HG03095 (cell line): Measurements from ENCODE around the gene MOGAT3.

Experiments used
- ATAC-seq: cut with Tn5 transposase; IDR thresholded peaks from one replicate; pipeline ENCODE4 v1.9.1; 2021; ENCODE audit warnings: moderate library complexity; ENCODE audit not compliant: unreplicated experiment

MOGAT3 gene

DNA sequence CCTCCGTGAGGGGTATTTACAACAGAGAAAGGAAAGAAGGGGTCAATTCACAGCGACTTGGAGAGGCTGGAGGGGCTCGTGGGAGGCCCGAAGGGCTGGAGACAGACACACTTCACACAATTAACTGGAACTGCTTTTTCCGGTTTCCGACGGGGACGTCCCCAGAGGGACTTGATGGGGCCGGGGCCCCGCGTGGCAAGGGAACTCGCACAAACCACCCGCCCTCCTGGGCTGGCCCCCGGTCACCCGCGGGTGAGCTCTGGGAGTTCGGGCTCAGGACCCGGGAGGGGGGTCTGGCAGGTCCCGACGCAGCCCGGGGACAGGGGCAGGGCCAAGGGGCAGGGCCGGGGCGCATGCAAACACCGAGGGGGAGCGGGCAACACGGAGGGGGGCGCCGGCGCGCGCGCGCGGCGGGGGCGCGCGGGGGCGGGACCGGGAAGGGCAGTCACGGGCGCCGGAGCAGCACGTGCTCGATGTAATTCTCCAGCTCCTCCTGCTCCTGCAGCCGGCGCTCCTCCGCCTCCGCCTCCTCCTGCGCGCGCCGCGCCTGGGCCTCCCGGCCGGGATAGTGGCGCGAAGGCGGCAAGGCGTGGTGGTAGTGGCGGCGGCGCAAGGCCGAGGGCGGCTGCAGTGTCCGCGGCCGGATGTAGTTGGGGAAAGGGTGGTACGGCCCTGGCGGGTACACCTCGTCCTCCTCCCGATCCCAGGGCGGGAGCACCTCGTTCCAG is 38.1 kb downstream of the MOGAT3 start:
- ATAC-seq, result no peak

DNA sequence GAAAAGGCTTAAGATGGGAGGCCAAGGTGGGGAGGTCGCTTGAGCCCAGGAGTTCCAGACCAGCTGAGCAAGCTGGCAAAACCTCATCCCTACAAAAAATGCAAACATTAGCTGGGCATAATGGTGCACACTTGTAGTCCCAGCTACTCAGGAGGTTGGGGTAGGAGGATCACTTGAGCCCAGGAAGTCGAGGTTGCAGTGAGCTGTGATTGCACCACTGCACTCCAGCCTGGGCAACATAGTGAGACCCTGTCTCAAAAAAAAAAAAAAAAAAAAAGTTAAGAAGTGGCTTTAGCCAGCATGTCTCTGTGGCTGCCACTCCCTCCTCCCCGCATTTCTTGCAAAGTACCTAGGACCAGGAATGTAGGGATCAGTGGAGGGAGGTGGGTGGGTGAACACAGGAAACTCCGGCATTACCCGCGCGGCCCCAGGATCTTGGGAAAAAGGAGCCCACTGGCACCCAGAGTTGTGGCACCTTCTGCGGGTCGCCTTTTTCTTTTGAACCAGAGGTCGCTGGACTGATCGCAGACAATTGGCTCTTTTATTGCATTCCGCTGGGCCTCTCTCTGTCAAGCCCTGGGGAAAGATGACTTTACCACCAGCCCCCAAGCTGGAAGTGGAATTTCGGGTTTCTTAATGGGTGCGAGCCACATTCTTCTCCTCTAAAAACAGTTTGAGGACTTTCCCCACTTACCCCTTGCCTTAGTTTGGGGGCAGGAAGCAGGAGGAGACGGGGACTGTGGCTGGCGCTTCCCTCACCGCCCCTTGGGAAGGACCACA is 39.0 kb downstream of the MOGAT3 start:
- no peak for ATAC-seq

DNA sequence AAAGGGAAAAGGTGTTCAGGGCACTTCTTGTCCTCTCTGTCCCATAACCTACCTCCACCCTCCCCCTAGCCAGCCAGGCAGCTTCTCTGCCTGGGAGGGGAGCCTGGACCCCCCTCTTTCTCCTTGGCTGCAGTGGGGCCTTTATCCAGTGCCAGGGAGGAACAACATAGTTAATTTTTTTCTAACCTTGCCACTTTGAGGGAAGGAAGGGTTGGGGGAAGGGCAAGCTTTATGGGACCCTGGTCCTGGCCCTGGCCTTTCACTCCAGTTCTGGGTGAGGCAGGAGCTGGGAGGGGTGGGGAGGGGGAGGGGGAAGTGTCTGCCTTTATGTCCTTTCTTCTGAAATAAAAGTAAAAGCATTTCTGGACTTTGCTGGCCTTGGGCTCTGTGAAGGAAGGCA is 39.9 kb downstream of the MOGAT3 start:
- ATAC-seq, result no peak

DNA sequence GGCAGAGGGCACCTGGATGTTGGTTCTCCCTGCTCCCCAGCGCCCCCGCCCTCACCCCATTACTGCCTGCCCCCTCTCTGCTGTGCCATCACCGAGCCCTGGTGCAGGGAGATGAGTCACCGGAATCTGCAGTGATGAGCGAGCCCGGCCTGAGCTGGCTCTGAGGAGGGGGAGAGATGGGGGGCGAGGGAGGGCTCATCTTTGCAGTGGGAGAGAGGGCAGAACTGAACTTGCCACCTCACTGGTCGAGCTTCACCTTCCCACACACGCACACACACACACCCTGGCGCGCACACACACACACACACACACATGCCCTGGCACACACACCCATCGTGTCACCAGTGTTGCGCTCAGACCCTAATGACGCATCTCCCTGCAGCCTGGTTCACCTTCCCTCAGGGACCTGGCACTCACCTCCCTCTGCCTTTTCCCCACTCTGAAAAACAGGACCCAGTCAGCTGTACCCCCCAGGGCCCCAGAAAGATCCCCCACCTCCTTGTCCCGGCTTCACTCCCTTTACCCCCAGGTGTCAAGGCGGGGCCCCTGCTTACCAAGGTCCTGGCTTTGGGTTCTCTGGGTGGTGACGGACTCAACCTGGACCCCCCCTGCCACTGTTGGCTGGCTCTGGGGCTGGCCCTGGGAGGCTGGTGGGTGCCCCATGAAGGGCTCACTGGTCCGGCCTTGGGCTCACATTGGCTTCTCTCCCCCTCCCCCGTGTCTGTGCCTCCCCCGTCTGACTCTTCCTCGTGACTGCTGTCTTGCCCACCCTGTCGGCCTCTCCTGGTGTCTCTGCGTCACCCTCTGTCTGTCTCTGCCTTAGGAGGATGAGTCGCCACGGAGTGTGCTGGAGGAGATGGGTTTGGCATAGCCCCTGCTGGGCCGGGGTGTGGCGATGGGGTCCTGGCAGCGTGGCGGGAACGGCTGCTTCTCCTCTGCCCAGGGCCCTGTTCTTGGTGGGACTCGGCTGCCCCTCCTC is 40.9 kb downstream of the MOGAT3 start:
- no peak for ATAC-seq

DNA sequence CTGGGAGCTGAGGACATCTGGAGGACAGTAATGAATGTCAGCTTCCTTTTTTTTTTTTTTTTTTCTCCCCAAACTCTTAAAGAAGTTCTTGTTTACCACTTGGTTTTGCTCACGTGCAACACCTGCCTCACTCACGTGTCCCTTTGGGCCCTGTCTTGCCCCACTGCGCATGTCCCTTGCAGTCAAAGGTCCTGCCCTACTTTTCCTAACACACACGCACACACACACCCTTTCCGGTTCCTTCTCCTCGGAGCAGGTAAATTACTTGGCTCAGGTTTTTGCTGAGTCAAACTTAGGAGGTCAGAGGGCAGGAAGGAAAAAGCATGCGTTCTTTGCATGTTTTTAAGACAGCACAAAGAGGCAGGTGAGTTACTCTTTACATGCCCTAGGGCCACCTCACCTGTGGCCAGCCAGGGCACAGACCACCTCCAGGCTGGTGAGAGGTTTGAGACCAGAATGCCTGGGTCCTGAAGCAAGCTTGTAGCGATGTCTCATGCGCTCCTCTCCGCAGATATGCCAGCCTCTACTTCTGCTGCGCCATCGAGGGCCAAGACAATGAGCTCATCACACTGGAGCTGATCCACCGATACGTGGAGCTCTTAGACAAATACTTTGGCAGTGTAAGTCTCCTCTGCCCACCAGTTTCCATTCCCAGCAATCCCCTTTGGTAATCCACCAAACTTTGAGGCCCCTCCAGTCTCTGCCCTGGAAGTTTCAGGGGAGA is 43.8 kb downstream of the MOGAT3 start:
- ATAC-seq, result no peak

DNA sequence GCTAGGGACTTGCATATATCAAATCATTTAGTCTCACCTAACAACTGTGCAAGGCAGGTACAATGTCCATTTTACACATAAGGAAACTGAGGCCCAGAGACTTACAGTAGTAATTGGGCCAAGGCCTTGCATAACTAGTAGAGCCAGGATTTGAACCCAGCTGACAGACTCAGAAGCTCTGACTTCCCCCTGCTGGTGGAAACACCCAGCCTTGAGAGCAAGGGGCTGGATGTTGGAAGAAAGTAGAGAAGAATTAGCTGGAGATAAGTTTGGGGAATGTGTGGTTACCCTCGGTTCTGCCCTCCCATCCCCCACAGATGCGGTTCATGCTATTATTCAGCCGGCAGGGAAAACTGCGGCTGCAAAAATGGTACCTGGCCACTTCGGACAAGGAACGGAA is 44.6 kb downstream of the MOGAT3 start:
- no peak for ATAC-seq

DNA sequence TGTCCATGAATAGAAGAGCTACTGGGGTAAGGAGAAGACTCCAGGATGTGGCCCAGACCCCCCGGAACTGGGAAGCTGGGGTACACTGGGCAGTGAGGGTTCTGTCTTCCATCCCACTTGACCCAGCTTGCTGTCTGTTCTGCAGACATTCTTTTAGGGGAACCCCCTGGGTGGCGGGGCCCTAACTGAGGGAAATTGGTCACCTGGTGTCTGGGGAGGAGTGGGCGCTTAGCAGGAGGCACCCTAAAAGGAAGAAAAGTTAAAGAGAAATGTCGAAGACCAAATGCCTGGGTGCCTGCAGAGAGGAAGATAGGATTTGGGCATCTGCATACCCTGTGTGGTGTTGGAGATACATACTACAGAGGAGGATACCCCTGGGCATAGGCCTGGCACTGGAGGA is 45.5 kb downstream of the MOGAT3 start:
- no peak for ATAC-seq

DNA sequence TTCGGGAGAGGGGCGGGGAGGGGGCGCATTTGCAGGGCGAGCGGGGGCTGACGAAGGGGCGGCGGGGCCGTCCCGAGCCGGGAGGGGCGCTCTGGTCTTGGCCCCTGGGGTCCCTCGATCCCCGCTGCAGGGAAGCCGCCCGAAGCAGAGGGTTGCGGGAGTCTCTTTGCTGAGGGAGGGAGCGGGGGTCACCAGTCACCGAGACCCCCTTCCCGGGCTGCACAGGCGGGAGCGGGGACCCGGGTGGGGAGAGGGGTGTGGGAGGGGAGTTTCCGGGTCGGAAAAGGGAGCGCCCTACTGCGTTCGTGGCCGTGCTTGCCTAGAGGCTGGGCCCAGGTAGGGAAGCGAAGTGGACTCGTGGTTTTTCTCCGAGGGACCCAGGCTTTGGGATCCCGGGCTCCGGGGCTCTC is 46.1 kb downstream of the MOGAT3 start:
- no peak for ATAC-seq

DNA sequence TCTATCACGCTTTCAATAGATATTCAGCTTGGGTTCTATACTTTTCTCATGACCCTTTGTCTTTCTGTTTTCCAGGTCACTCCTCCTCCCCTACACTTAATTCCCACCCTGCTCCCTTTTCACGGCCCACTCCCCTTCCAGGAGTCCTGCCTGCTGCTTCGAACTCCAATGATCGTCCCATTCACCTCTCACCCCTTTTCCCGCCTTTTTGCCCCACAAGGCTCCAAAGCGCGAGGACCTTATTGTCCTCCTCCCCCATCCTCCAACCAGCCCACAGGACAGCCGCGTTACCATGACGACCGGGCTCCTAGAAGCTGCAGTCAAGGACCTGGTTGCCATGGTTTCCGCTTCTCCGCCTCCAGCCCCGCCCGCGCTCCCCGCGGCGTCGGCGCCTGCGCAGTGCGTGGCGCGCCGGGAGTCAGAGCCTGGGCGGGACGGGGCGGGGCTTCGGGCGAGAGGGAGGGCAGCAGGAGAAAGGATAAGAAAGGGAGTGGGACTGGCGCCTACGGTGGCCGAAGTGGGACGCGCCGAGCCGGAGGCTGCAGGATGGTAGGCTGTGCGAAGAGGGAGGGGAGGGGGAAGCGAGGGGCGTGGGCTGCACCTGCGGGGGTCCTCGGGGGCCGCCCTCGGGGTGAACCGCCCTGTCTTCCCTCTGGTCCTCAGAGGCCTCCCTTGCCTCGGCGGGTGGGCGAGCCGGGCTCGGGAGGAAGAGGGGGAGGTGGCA is 46.7 kb downstream of the MOGAT3 start, which contains the start of gene AP1S1:
TSS of gene AP1S1 (plus strand) at position 508 of the 724 bp plus-strand sequence. CDS start at position 547, 39 bp downstream.
- peak; percentile 72 for ATAC-seq

DNA sequence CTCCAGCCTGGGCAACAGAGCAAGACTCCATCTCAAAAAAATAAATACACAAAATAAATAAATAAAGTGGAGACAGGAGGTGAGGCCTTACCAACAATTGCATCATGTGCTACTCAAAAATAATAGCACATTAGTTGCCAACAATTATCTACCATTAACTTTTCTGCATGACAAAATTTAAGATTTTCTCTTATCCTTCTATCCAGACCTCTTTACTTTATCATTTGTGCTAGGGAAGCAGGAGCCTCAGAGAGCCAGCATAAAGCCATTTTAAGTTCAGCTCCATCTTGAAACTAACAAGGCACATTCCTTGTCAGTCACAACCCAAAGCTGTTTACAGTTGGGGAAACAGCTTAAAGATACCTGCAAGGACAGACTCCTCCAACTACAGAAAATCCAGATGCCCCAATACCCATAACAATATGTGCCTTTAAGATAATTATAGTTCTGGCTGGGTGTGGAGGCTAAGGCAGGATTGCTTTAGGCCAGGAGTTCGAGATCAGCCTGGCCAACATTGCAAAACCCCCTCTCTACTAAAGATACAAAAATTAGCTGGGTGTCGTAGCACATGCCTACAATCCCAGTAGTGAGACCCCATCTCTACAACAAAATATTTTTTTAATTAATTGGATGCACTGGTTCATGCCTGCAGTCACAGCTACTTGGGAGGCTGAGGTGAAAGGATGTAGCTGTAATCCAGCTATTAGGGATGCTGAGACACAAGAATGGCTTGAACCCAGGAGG is 48.8 kb downstream of the MOGAT3 start:
- no peak for ATAC-seq
